K562 (cell line): ENCODE measurements around the gene LRRC41. TPM values are rescaled to one million over a fixed set of nuclear protein-coding genes. Genes with fewer than 3 reads are reported as not detected.
A peak's percentile ranks its signal among the peaks of the same experiment; 100 is the strongest.

ENCODE experiments used
- GATAD2B ChIP-seq: fragments of 450-650 bp; IDR thresholded peaks from 2 replicates; pipeline ENCODE4 v1.6.1; 2017; ENCODE audit warnings: mild to moderate bottlenecking, borderline replicate concordance
- KLF6 ChIP-seq: fragments of 250-450 bp; sonication (Bioruptor Pico); IDR thresholded peaks from 2 replicates; pipeline ENCODE4 v1.4.0; 2020; ENCODE audit warnings: mild to moderate bottlenecking, moderate library complexity, borderline replicate concordance
- NFIC ChIP-seq: fragments of 450-650 bp; IDR thresholded peaks from 2 replicates; pipeline ENCODE4 v1.6.1; 2017; ENCODE audit warnings: mild to moderate bottlenecking, inconsistent platforms
- NR1H2 ChIP-seq: sonication (generic); formaldehyde crosslinking; IDR thresholded peaks from 2 replicates; pipeline ENCODE4 v1.4.0; 2020; ENCODE audit warnings: mild to moderate bottlenecking, missing genetic modification reagents
- ZBTB43 ChIP-seq: sonication (generic); formaldehyde crosslinking; IDR thresholded peaks from 2 replicates; pipeline ENCODE4 v1.8.0; 2023; ENCODE audit warnings: mild to moderate bottlenecking, missing genetic modification reagents
- ZNF41 ChIP-seq: fragments of 250-450 bp; sonication (Bioruptor Pico); conservative IDR thresholded peaks from 2 replicates; pipeline ENCODE4 v1.4.0; 2020; ENCODE audit warnings: mild to moderate bottlenecking
- ZNF780A ChIP-seq: fragments of 250-450 bp; sonication (Bioruptor Pico); IDR thresholded peaks from 2 replicates; pipeline ENCODE4 v1.5.0; 2021; ENCODE audit warnings: mild to moderate bottlenecking
- ZNF79 ChIP-seq: fragments of 250-450 bp; sonication (Bioruptor Pico); IDR thresholded peaks from 2 replicates; pipeline ENCODE4 v1.4.0; 2020; ENCODE audit warnings: low read depth, mild to moderate bottlenecking, moderate library complexity
- polyA plus RNA-seq, 8 experiments: library from polyadenylated mRNA; depleted of rRNA in 4 of 8; stranded (reverse) in 5 of 8; unstranded in 3 of 8; fragments of >200 nt; fragmentation: Nextera tagmentation in 2 of 8; fragmentation: Illumina TruSeq in 1 of 8; extraction: Ambion mirVana in 2 of 8; extraction: Trizol in 1 of 8; gene quantifications; 2 replicates each; pipeline versions ENCODE4 v1.2.1 to v1.2.3, GENCODE V29; 2011 to 2014; ENCODE audit warnings: inconsistent platforms in 1 of 8, missing spikeins in 1 of 8
- total RNA-seq, 7 experiments: library from RNA; depleted of rRNA in 6 of 7; stranded (reverse); fragments of >200 nt in 6 of 7; fragmentation: Illumina TruSeq in 2 of 7; extraction: Trizol in 2 of 7; gene quantifications; 2 replicates each; pipeline versions ENCODE4 v1.2.1 to v1.2.3, GENCODE V29; 2011 to 2021; ENCODE audit warnings: low replicate concordance in 1 of 7
- TF ChIP-seq, protein P1 (sequence below), 2 experiments: fragments of 450-650 bp in 1 of 2; sonication (generic) in 1 of 2; formaldehyde crosslinking in 1 of 2; IDR thresholded peaks; 2 replicates each; pipeline versions ENCODE4 v1.7.1 to v1.9.0; 2016 to 2022; ENCODE audit warnings: inconsistent platforms in 1 of 2, mild to moderate bottlenecking in 1 of 2, missing genetic modification reagents in 1 of 2
- TF ChIP-seq, protein P2 (sequence below): fragments of 250-450 bp; sonication (Bioruptor Pico); IDR thresholded peaks from 2 replicates; pipeline ENCODE4 v1.4.0; 2020; ENCODE audit warnings: mild to moderate bottlenecking, moderate library complexity

Gene LRRC41
- total and polyA plus RNA-seq, 9 of the 15 experiments (the other 6 are each of a cell fraction or from before 2014, with no cell fraction given): 10.5 to 64.7 (median 44.2) TPM

DNA sequence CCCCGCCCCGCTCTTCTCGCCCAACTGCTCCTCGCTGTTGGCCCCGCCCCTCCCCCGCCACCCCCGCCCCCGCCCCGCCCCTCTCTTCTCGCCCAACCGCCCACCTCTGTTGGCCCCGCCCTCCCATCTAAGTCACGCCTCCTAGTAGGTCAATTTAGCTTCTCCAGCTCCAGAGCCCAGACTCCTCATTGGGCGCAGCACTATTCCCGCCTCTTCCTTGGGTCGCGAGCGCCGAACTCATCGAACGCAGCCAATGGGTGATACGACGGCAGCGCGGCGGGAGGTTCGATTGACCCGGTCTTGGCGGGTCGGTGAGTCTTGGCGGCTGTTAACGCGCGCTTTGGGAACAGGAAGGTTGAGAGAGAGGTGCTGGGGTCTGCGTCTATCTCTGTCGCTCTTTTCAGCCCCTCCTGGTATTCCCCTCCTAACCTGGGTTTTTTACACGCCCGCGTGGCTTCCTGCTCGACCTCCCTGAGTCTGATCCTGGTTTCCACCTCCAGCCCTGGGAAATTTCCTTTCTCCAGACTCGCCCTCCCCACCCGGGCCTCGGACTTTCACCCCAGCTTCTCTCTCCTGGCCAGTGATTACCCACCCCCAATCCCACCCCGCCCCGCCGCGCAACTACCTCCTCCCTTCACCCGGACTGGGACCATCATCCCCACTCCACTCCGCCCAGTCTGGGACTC is 55.8 kb downstream of the LRRC41 start, which contains the start of gene RAD54L (continued):
- TF ChIP-seq, protein P1, sequence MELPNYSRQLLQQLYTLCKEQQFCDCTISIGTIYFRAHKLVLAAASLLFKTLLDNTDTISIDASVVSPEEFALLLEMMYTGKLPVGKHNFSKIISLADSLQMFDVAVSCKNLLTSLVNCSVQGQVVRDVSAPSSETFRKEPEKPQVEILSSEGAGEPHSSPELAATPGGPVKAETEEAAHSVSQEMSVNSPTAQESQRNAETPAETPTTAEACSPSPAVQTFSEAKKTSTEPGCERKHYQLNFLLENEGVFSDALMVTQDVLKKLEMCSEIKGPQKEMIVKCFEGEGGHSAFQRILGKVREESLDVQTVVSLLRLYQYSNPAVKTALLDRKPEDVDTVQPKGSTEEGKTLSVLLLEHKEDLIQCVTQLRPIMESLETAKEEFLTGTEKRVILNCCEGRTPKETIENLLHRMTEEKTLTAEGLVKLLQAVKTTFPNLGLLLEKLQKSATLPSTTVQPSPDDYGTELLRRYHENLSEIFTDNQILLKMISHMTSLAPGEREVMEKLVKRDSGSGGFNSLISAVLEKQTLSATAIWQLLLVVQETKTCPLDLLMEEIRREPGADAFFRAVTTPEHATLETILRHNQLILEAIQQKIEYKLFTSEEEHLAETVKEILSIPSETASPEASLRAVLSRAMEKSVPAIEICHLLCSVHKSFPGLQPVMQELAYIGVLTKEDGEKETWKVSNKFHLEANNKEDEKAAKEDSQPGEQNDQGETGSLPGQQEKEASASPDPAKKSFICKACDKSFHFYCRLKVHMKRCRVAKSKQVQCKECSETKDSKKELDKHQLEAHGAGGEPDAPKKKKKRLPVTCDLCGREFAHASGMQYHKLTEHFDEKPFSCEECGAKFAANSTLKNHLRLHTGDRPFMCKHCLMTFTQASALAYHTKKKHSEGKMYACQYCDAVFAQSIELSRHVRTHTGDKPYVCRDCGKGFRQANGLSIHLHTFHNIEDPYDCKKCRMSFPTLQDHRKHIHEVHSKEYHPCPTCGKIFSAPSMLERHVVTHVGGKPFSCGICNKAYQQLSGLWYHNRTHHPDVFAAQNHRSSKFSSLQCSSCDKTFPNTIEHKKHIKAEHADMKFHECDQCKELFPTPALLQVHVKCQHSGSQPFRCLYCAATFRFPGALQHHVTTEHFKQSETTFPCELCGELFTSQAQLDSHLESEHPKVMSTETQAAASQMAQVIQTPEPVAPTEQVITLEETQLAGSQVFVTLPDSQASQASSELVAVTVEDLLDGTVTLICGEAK (IDR thresholded peaks at IDR 0.05): peak; percentile 77
- TF ChIP-seq, protein P1 (CRISPR knock-in tag; IDR thresholded peaks at IDR 0.05): no peak
- TF ChIP-seq ZNF79 (CRISPR knock-in tag) (no peak), NFIC (no peak), ZNF780A (CRISPR knock-in tag) (no peak), KLF6 (CRISPR knock-in tag) (no peak), GATAD2B (no peak; the same call in 1 of the 2 replicates), NR1H2 (no peak), ZNF41 (CRISPR knock-in tag) (no peak), ZBTB43 (CRISPR knock-in tag) (no peak)
- TF ChIP-seq, protein P2, sequence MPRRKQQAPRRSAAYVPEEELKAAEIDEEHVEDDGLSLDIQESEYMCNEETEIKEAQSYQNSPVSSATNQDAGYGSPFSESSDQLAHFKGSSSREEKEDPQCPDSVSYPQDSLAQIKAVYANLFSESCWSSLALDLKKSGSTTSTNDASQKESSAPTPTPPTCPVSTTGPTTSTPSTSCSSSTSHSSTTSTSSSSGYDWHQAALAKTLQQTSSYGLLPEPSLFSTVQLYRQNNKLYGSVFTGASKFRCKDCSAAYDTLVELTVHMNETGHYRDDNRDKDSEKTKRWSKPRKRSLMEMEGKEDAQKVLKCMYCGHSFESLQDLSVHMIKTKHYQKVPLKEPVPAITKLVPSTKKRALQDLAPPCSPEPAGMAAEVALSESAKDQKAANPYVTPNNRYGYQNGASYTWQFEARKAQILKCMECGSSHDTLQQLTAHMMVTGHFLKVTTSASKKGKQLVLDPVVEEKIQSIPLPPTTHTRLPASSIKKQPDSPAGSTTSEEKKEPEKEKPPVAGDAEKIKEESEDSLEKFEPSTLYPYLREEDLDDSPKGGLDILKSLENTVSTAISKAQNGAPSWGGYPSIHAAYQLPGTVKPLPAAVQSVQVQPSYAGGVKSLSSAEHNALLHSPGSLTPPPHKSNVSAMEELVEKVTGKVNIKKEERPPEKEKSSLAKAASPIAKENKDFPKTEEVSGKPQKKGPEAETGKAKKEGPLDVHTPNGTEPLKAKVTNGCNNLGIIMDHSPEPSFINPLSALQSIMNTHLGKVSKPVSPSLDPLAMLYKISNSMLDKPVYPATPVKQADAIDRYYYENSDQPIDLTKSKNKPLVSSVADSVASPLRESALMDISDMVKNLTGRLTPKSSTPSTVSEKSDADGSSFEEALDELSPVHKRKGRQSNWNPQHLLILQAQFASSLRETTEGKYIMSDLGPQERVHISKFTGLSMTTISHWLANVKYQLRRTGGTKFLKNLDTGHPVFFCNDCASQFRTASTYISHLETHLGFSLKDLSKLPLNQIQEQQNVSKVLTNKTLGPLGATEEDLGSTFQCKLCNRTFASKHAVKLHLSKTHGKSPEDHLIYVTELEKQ (CRISPR knock-in tag): no peak
